ENCODE results near the gene DNAAF5.

DNAAF5 gene

DNA sequence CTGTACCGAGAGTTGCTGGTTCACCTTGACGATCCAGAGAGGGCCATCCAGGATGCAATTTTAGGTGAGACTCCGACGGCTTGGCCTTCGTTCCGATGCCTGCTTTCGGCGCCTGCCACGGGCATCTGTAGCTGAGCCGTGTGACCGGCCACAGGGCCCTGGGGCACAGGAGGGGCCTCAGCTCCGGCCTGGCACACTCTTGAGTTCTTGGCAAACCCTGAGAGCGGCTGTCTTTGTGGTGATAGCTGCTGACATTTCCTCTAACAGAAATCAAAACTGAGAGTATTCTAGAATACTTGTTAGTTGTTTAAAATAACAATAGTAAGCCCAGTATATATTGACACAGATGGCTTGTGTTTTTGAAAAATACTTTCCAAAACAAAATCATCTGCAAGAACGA lies 53.6 kb downstream of the DNAAF5 start:
- peaks cover 87% of the 10 kb centered on the region for H3K36me3 ChIP-seq
- H3K4me3 ChIP-seq (ENCODE audit: low read depth, low read length): no peak overlapping the region
- DNase-seq: no peak
- H3K27me3 ChIP-seq: no peaks in the 10 kb centered on the region
- peaks cover 8% of the 10 kb centered on the region for H3K4me1 ChIP-seq
- TF ChIP-seq, protein P1, sequence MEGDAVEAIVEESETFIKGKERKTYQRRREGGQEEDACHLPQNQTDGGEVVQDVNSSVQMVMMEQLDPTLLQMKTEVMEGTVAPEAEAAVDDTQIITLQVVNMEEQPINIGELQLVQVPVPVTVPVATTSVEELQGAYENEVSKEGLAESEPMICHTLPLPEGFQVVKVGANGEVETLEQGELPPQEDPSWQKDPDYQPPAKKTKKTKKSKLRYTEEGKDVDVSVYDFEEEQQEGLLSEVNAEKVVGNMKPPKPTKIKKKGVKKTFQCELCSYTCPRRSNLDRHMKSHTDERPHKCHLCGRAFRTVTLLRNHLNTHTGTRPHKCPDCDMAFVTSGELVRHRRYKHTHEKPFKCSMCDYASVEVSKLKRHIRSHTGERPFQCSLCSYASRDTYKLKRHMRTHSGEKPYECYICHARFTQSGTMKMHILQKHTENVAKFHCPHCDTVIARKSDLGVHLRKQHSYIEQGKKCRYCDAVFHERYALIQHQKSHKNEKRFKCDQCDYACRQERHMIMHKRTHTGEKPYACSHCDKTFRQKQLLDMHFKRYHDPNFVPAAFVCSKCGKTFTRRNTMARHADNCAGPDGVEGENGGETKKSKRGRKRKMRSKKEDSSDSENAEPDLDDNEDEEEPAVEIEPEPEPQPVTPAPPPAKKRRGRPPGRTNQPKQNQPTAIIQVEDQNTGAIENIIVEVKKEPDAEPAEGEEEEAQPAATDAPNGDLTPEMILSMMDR (IDR thresholded peaks at IDR 0.05; ENCODE audit: low read depth, low read length): no peak
- H3K9me3 ChIP-seq: no peaks in the 10 kb centered on the region

DNA sequence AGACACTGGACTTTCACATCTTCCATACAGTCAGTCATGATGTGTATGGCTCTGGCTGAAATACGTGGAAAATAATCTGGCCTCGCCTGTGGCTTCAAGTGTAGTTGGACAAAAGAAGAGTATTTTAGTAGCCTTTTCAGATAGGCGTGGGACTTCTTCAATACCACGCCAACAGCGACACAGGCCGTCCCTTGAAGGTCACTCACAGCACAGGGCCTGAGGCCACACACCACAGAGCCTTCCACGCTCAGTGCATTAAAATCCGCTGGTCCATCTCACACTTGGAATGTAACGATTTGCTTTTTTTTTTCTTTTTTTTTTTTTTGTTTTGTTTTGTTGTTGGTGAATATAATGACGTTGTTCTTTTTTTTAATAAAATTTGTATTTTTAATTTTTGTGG lies 54.0 kb downstream of the DNAAF5 start:
- DNase-seq: no peak
- H3K36me3 ChIP-seq: peaks cover 85% of the 10 kb centered on the region
- H3K27me3 ChIP-seq: no peaks in the 10 kb centered on the region
- TF ChIP-seq, protein P1 (IDR thresholded peaks at IDR 0.05; ENCODE audit: low read depth, low read length): no peak
- H3K4me3 ChIP-seq (ENCODE audit: low read depth, low read length): no peak overlapping the region
- no peaks in the 10 kb centered on the region for H3K9me3 ChIP-seq
- H3K4me1 ChIP-seq: peaks cover 8% of the 10 kb centered on the region

DNA sequence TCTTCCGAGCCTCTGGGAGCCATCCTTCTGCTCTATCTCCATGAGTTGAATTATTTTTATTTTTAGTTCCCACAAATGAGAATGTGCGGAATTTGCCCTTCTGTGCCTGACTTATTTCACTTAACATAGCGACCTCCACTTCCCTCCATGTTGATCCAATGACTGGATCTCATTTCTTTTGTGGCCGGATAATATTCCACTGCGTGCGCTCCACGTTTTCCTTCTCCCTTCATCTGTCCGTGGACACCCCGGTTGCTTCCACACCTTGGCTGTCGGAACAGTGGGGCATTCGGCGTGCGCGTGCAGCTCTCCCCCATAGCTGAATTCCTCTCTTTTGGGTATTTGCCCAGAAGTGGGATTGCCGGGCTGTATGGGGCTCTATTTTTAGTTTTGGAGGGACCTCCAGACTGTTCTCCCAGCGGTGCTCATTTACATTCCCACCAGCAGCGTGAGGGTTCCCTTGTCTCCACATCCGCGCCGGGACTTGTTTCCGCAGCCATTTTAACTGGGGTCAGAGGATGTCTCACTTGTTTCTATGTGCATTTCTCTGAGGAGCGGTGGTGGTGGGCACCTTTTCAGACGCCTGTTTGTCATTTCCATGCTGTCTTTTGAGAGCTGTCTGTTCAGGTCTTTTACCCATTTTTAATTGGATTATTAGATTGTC lies 54.8 kb downstream of the DNAAF5 start:
- TF ChIP-seq, protein P1 (IDR thresholded peaks at IDR 0.05; ENCODE audit: low read depth, low read length): no peak
- Histone ChIP-seq H3K27me3 (no peaks in the 10 kb centered on the region), H3K4me1 (peaks cover 8% of the 10 kb centered on the region), H3K9me3 (no peaks in the 10 kb centered on the region), H3K4me3 (ENCODE audit: low read depth, low read length) (no peak overlapping the region), H3K36me3 (peaks cover 85% of the 10 kb centered on the region)
- DNase-seq: no peak

DNA sequence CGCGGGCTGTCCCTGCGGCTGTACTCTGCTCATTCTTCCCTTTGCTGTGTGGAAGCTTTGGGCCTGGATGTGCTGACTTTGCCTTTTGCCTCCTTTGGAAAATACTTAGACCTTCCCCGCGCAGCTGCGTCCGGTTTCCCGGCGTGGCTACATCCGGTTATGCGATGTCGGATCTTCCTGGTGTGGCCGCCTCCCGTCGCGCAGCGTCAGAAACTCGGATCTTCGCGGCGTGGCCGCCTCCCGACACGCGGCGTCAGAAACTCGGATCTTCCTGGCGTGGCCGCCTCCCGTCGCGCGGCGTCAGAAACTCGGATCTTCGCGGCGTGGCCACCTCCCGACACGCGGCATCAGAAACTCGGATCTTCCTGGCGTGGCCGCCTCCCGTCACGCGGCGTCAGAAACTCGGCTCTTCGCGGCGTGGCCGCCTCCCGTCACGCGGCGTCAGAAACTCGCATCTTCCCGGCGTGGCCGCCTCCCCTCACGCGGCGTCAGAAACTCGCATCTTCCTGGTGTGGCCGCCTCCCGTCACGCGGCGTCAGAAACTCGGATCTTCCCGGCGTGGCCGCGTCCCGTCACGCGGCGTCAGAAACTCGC lies 55.5 kb downstream of the DNAAF5 start:
- no peak for DNase-seq
- Histone ChIP-seq H3K4me1 (peaks cover 8% of the 10 kb centered on the region), H3K27me3 (no peaks in the 10 kb centered on the region), H3K36me3 (peaks cover 77% of the 10 kb centered on the region), H3K4me3 (ENCODE audit: low read depth, low read length) (no peak overlapping the region), H3K9me3 (no peaks in the 10 kb centered on the region)
- TF ChIP-seq, protein P1 (IDR thresholded peaks at IDR 0.05; ENCODE audit: low read depth, low read length): no peak

DNA sequence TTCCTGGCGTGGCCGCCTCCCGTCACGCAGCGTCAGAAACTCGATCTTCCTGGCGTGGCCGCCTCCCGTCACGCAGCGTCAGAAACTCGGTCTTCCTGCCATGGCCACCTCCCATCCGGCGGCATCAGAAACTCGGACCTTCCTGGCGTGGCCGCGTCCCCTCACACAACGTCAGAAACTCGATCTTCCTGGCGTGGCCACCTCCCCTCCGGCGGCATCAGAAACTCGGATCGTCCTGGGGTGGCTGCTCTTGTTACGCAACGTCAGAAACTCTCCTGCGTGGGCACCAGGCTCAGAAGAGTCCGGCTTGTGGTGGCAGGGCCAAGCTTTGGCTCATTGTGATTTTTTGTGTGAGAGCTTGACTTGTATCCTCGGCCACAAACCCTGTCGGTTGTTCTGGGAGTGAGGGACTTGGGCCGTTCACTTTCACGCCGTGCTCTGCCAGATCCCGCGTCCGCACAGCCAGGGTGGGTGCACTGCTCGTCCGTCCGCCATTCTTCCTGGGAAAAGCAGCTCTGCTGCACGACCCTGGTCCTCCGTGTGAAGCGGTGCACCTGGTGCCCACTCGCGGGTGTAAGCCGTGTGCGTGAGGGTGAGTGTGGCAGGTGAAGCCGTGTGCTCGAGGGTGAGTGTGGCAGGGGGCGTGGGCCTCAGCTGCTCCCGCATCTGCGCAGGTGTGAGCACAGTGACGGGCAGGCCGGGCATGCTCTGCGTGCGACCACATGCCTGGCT lies 56.4 kb downstream of the DNAAF5 start:
- TF ChIP-seq, protein P1 (IDR thresholded peaks at IDR 0.05; ENCODE audit: low read depth, low read length): no peak
- Histone ChIP-seq H3K4me3 (ENCODE audit: low read depth, low read length) (no peak overlapping the region), H3K27me3 (no peaks in the 10 kb centered on the region), H3K9me3 (no peaks in the 10 kb centered on the region), H3K36me3 (peaks cover 77% of the 10 kb centered on the region), H3K4me1 (peaks cover 8% of the 10 kb centered on the region)
- DNase-seq: no peak

All from BE2C (cell line).